ENCODE results near the gene TIPIN.

GRCh38 chr15:66293419-66294156, 62.9 kb downstream of the TIPIN start, which contains the start of gene DIS3L:
- TF ChIP-seq EP300 (IDR thresholded peaks at IDR 0.05) (no peak), POLR2A (IDR thresholded peaks at IDR 0.05) (peak in 1 of 4 donors; percentile 71), CTCF (IDR thresholded peaks at IDR 0.05) (no peak), POLR2AphosphoS5 (IDR thresholded peaks at IDR 0.05) (no peak)

Data from upper lobe of left lung (tissue), 4 donors.